T-helper 1 cell (primary cell): ENCODE results near the gene KCTD19.

Experiments
- DNase-seq, 5 donors: peaks; one replicate each; pipeline ENCODE4 v3.0.0-alpha.2; 2012 to 2020

KCTD19 gene

GRCh38 chr16:67242138-67242730 lies 84.3 kb downstream of the KCTD19 start:
- DNase-seq: no peak

- no peak for DNase-seq
Observed at GRCh38 chr16:67241008-67241900, 85.3 kb downstream of the KCTD19 start.

GRCh38 chr16:67240506-67240905 lies 86.0 kb downstream of the KCTD19 start:
- no peak for DNase-seq
